ENCODE data around the gene ATAD1.
A peak's percentile ranks its signal among the peaks of the same experiment; 100 is the strongest.
"Not testable (repeated sequence)": the region's sequence is repeated elsewhere in the genome, so short reads cannot be mapped to it uniquely, and the experiment has no call there.

The ATAD1 gene

DNA sequence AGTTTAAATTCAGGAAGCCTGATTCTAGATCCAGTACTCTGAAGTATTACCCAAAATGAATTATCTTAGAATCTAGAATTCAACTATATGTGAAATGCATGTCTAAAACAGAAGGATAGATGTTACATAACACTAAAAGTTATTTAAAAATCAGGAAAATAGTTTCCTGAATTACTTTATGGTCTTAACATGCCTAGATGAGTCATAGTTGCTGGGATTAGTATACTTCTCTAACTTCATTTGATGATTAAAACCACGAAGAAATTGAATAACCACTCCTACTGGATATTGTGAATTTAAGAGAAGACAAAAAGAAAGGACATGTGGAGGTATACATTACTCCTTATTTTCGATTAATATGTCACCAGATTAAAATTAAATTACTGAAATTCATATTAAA is 65.5 kb downstream of the ATAD1 start:
- Histone ChIP-seq H4K20me1 (ENCODE audit: insufficient read depth) (no peaks in the 10 kb centered on the region), H3K79me2 (ENCODE audit: insufficient read depth, low read depth) (no peaks in the 10 kb centered on the region), H3K4me1 (ENCODE audit: low read depth, poor library complexity, severe bottlenecking) (peaks cover 40% of the 10 kb centered on the region), H3K27me3 (ENCODE audit: insufficient read depth, low read depth) (no peaks in the 10 kb centered on the region), H2AFZ (ENCODE audit: low read depth) (no peak overlapping the region), H3K9ac (no peak overlapping the region), H3K4me3 (IDR thresholded peaks at IDR 0.05; ENCODE audit: insufficient read depth, low read depth, low read length) (no peak overlapping the region), H3K36me3 (ENCODE audit: insufficient read depth) (no peaks in the 10 kb centered on the region), H3K27ac (no peak overlapping the region), H3K4me2 (no peak overlapping the region)
- TF ChIP-seq, protein P1, sequence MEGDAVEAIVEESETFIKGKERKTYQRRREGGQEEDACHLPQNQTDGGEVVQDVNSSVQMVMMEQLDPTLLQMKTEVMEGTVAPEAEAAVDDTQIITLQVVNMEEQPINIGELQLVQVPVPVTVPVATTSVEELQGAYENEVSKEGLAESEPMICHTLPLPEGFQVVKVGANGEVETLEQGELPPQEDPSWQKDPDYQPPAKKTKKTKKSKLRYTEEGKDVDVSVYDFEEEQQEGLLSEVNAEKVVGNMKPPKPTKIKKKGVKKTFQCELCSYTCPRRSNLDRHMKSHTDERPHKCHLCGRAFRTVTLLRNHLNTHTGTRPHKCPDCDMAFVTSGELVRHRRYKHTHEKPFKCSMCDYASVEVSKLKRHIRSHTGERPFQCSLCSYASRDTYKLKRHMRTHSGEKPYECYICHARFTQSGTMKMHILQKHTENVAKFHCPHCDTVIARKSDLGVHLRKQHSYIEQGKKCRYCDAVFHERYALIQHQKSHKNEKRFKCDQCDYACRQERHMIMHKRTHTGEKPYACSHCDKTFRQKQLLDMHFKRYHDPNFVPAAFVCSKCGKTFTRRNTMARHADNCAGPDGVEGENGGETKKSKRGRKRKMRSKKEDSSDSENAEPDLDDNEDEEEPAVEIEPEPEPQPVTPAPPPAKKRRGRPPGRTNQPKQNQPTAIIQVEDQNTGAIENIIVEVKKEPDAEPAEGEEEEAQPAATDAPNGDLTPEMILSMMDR (conservative IDR thresholded peaks at IDR 0.05; ENCODE audit: low read depth, low read length), result no peak

DNA sequence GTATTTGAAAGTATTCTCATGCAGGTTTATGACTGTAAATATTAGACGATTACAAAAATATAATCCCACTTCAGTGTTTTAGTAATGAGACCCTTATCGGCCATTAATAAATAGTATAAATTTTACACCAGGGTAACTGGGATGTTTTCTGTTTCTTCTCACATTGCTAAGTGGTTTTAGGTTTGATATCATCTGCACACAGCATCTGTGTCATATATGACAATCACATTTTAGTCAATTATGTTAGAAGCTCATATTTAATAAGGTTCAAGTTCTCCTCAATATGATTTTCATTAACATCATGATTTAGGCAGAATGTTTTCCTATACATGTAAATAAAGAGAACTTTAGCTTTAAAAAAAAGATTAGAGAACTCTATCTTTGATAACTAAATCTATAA is 66.8 kb downstream of the ATAD1 start:
- H3K27ac ChIP-seq, result peak overlapping the region; percentile 14; the same call in 1 of the 2 replicates

DNA sequence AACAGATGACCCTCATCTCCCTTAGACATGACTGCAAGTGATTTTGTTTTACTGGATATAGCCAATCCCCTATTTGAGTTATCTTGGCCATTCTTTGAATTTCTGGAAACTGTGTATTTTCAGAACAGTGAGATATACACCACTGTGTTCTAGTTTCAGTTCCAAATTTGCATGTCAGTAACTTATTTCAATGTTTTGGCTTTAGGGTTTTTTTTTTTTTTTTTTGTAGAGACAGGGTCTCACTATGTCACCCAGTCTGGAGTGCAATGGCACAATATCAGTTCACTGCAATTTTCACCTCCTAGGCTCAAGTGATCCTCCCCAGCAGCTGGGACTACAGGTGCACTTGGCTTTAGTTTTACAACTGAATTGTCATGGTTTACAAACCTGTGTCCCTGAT is 67.2 kb downstream of the ATAD1 start:
- Histone ChIP-seq H3K4me1 (ENCODE audit: low read depth, poor library complexity, severe bottlenecking) (peaks cover 53% of the 10 kb centered on the region), H3K27me3 (ENCODE audit: insufficient read depth, low read depth) (no peaks in the 10 kb centered on the region), H2AFZ (ENCODE audit: low read depth) (no peak overlapping the region), H3K4me3 (IDR thresholded peaks at IDR 0.05; ENCODE audit: insufficient read depth, low read depth, low read length) (no peak overlapping the region), H3K79me2 (ENCODE audit: insufficient read depth, low read depth) (no peaks in the 10 kb centered on the region), H3K36me3 (ENCODE audit: insufficient read depth) (no peaks in the 10 kb centered on the region), H3K4me2 (peak overlapping the region; percentile 22; the same call in 1 of the 2 replicates), H3K9ac (no peak overlapping the region), H3K27ac (peak overlapping the region; percentile 15; the same call in 1 of the 2 replicates), H4K20me1 (ENCODE audit: insufficient read depth) (no peaks in the 10 kb centered on the region)
- TF ChIP-seq, protein P1 (conservative IDR thresholded peaks at IDR 0.05; ENCODE audit: low read depth, low read length), result no peak

More for the DNA sequence above, 66.8 kb downstream of the ATAD1 start:
- Histone ChIP-seq H3K4me2 (peak overlapping the region; percentile 22), H4K20me1 (ENCODE audit: insufficient read depth) (no peaks in the 10 kb centered on the region), H3K36me3 (ENCODE audit: insufficient read depth) (no peaks in the 10 kb centered on the region), H3K79me2 (ENCODE audit: insufficient read depth, low read depth) (no peaks in the 10 kb centered on the region), H3K4me3 (IDR thresholded peaks at IDR 0.05; ENCODE audit: insufficient read depth, low read depth, low read length) (no peak overlapping the region), H2AFZ (ENCODE audit: low read depth) (no peak overlapping the region), H3K9ac (no peak overlapping the region), H3K27me3 (ENCODE audit: insufficient read depth, low read depth) (no peaks in the 10 kb centered on the region), H3K4me1 (ENCODE audit: low read depth, poor library complexity, severe bottlenecking) (peaks cover 53% of the 10 kb centered on the region)
- TF ChIP-seq, protein P1 (conservative IDR thresholded peaks at IDR 0.05; ENCODE audit: low read depth, low read length), result no peak

DNA sequence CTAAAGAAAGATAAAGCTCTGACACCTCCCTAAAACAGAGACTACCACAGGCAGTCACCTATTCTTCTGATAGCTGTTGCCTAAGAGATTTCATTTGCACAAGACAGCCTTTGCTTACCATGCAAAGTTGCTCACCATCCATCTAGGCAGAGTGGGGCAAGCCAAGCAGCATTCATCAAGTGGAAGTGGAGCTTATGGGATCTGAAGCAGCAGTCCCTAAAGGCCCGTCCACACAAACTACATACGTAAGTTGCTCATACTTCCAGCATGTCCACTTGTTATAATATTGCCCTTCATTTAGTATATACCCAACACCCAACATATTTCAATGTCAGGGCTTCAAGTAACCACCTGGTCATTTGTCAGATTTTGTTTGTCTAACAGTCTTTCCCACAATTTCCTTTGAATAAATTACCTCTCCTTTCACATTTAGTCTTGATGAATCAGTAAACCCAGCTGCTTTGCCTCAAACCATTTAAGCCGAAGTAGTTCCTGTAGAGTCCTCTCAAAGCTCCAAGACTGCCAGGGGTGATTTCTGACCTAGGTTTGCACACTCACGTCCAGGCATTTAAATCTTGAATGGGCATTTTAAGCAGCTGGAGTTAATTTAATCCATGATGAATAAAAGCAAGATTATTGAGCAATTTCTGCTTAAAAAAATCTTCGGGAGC is 67.9 kb downstream of the ATAD1 start:
- Histone ChIP-seq H3K4me3 (IDR thresholded peaks at IDR 0.05; ENCODE audit: insufficient read depth, low read depth, low read length) (no peak overlapping the region), H3K27me3 (ENCODE audit: insufficient read depth, low read depth) (no peaks in the 10 kb centered on the region), H3K27ac (peak overlapping the region; percentile 15), H3K36me3 (ENCODE audit: insufficient read depth) (no peaks in the 10 kb centered on the region), H3K4me1 (ENCODE audit: low read depth, poor library complexity, severe bottlenecking) (peaks cover 53% of the 10 kb centered on the region), H3K4me2 (peak overlapping the region; percentile 1; the same call in 1 of the 2 replicates), H2AFZ (ENCODE audit: low read depth) (no peak overlapping the region), H4K20me1 (ENCODE audit: insufficient read depth) (no peaks in the 10 kb centered on the region), H3K79me2 (ENCODE audit: insufficient read depth, low read depth) (no peaks in the 10 kb centered on the region), H3K9ac (no peak overlapping the region)
- TF ChIP-seq, protein P1 (conservative IDR thresholded peaks at IDR 0.05; ENCODE audit: low read depth, low read length), result no peak

DNA sequence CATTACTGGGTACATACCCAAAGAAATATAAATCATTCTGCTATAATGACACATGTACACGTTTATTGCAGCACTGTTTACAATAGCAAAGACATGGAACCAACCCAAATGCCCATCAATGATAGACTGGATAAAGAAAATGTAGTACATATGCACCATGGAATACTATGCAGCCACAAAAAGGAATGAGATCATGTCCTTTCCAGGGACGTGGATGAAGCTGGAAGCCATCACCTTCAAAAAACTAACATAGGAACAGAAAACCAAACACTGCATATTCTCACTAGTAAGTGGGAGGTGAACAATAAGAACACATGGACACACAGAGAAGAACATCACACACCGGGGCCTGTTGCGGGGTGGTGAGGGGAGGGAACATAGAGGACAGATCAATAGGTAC is 69.8 kb downstream of the ATAD1 start:
- H2AFZ ChIP-seq (ENCODE audit: low read depth); H3K79me2 ChIP-seq (ENCODE audit: insufficient read depth, low read depth); H3K27me3 ChIP-seq (ENCODE audit: insufficient read depth, low read depth); H3K27ac ChIP-seq; H3K4me3 ChIP-seq (IDR thresholded peaks at IDR 0.05; ENCODE audit: insufficient read depth, low read depth, low read length); H3K9ac ChIP-seq; H3K4me2 ChIP-seq; H3K36me3 ChIP-seq (ENCODE audit: insufficient read depth); H4K20me1 ChIP-seq (ENCODE audit: insufficient read depth): not testable (repeated sequence)
- peaks cover 53% of the 10 kb centered on the region for H3K4me1 ChIP-seq (ENCODE audit: low read depth, poor library complexity, severe bottlenecking)
